Panc1 (cell line): ENCODE data around the gene ARHGAP32. TPM values are rescaled to one million over a fixed set of nuclear protein-coding genes. Genes with fewer than 3 reads are reported as not detected.

Experiments
- ATAC-seq: fragments of 200-7000 bp; cut with Tn5 transposase; 2 replicates; pipeline ENCODE4 v1.9.1; 2020; ENCODE audit warnings: mild to moderate bottlenecking, moderate library complexity
- BruUV-seq: library from RNA; stranded (reverse); fragments of 400-500 nt; replicated peaks from 2 replicates; lab custom pipeline; 2021; lab: Mats Ljungman, UMichigan
- CTCF ChIA-PET: fragments of 300-600 bp; sonication (Branson Sonifier 250); formaldehyde crosslinking; loops from one replicate; lab custom pipeline; 2022; ENCODE audit warnings: antibody characterized with exemption; lab: Charles Lee
- POLR2A ChIA-PET: fragments of 300-600 bp; sonication (Branson Sonifier 250); formaldehyde crosslinking; loops from one replicate; lab custom pipeline; 2022; ENCODE audit warnings: antibody characterized with exemption; lab: Charles Lee
- DNase-seq: peaks from one replicate; pipeline ENCODE4 v3.0.0-alpha.2; 2010; ENCODE audit warnings: low read depth, low spot score
- H3K27ac ChIP-seq: 2 replicates; pipeline ENCODE4 v1.5.1; 2011; ENCODE audit warnings: mild to moderate bottlenecking, low read length, inconsistent platforms
- H3K27me3 ChIP-seq: fragments of 200-500 bp; sonication (Bioruptor generic); 2 replicates; pipeline ENCODE4 v1.6.0; 2014; ENCODE audit warnings: low read length, inconsistent platforms; ENCODE audit not compliant: control insufficient read depth, insufficient read depth
- H3K36me3 ChIP-seq: fragments of 200-500 bp; sonication (Bioruptor generic); 2 replicates; pipeline ENCODE4 v1.5.1; 2014; ENCODE audit warnings: inconsistent platforms, mild to moderate bottlenecking, low read length, moderate library complexity; ENCODE audit not compliant: control insufficient read depth, insufficient read depth
- H3K4me1 ChIP-seq: 2 replicates; pipeline ENCODE4 v1.5.1; 2011; ENCODE audit warnings: inconsistent platforms, mild to moderate bottlenecking, low read length, moderate library complexity; ENCODE audit not compliant: control insufficient read depth, insufficient read depth
- H3K4me3 ChIP-seq, 2 experiments: 2 replicates each; pipeline ENCODE4 v1.5.1; 2011 to 2012; ENCODE audit warnings: low read depth in 2 of 2, low read length in 2 of 2, mild to moderate bottlenecking in 2 of 2, inconsistent platforms in 1 of 2, moderate library complexity in 1 of 2
- H3K9me3 ChIP-seq: fragments of 200-500 bp; sonication (Bioruptor generic); 2 replicates; pipeline ENCODE4 v1.5.1; 2014; ENCODE audit warnings: low read depth, mild to moderate bottlenecking, inconsistent platforms, low read length, moderate library complexity; ENCODE audit not compliant: control insufficient read depth, insufficient read depth
- POLR2AphosphoS5 ChIP-seq: IDR thresholded peaks from 2 replicates; pipeline ENCODE4 v1.6.1; 2012; ENCODE audit warnings: mild to moderate bottlenecking, low read depth, low read length, moderate library complexity
- SIN3A ChIP-seq: IDR thresholded peaks from 2 replicates; pipeline ENCODE4 v1.6.1; 2012; ENCODE audit warnings: low read depth, mild to moderate bottlenecking, low read length, moderate library complexity, borderline replicate concordance; ENCODE audit not compliant: insufficient read depth
- TCF7L2 ChIP-seq: IDR thresholded peaks from 2 replicates; pipeline ENCODE4 v1.6.1; 2011; ENCODE audit warnings: mild to moderate bottlenecking, low read depth, low read length, inconsistent platforms
- in situ Hi-C: cut with HindIII; loops from 2 replicates; pipeline ENCODE4 v1.10.0; 2016; ENCODE audit warnings: low sequenced_read_pairs, low pct_unique_long_range_greater_than_20kb
- intact Hi-C: fragments of 100-400 bp; cut with micrococcal nuclease; formaldehyde crosslinking; loops from one replicate; pipeline ENCODE4 v1.10.0; 2022; ENCODE audit not compliant: unreplicated experiment
- total RNA-seq: library from RNA; stranded (reverse); gene quantifications from one replicate; pipeline ENCODE4 v1.2.1, GENCODE V29; 2021; ENCODE audit not compliant: unreplicated experiment
- TF ChIP-seq, protein P1 (sequence below), 2 experiments: IDR thresholded peaks; 2 replicates each; pipeline ENCODE4 v1.6.1; 2011 to 2012; ENCODE audit warnings: low read depth in 2 of 2, control low read depth in 1 of 2, low read length in 1 of 2, mild to moderate bottlenecking in 1 of 2, moderate library complexity in 1 of 2; ENCODE audit not compliant: insufficient read depth in 1 of 2
- TF ChIP-seq, protein P2 (sequence below): fragments of 450-650 bp; IDR thresholded peaks from 2 replicates; pipeline ENCODE4 v1.5.1; 2017; ENCODE audit warnings: mild to moderate bottlenecking

ARHGAP32 gene
- total RNA-seq, 1 experiment from 2014 or later: 44.6 TPM

DNA sequence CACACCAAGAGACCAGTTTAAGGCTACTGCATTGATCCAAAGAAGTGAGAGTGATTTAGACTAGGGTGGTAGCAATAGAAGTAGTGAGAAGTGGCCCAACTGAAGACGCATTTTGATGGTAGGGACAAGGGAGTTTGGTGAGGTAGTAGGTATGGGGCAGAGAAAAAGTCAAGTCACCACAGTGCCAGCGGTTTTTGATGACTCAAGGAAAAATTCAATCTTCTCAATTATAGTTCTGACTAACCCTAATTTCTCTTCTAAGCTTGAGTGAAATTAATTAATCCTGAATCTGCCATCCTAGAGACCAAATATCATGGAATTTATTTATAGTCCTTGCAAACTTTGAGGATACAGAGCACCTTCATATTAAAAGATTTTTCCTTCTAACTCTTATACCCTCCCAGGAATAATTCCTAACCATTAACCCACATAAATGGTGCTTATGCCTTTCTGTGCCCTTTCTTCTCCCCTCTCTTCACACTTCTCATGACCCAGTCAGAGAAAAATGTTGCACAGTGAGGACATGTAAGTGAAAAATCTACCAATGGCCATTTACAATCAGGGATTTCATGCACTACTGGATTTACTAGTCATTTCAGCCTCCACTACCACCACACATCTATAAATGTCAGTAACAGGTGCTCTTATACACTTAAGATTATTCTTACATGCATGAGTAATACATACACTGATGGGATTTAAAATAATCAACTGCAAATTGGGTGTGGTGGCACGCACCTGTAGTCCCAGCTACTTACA lies 45.9 kb upstream of the ARHGAP32 start:
- Histone ChIP-seq H3K4me3 (no peak overlapping the region), H3K27me3 (no peaks in the 10 kb centered on the region), H3K4me1 (no peaks in the 10 kb centered on the region; the same call in 1 of the 2 replicates), H3K27ac (no peak overlapping the region), H3K36me3 (no peaks in the 10 kb centered on the region), H3K9me3 (no peaks in the 10 kb centered on the region)
- TF ChIP-seq SIN3A (no peak), TCF7L2 (no peak), POLR2AphosphoS5 (no peak)
- TF ChIP-seq, protein P1, sequence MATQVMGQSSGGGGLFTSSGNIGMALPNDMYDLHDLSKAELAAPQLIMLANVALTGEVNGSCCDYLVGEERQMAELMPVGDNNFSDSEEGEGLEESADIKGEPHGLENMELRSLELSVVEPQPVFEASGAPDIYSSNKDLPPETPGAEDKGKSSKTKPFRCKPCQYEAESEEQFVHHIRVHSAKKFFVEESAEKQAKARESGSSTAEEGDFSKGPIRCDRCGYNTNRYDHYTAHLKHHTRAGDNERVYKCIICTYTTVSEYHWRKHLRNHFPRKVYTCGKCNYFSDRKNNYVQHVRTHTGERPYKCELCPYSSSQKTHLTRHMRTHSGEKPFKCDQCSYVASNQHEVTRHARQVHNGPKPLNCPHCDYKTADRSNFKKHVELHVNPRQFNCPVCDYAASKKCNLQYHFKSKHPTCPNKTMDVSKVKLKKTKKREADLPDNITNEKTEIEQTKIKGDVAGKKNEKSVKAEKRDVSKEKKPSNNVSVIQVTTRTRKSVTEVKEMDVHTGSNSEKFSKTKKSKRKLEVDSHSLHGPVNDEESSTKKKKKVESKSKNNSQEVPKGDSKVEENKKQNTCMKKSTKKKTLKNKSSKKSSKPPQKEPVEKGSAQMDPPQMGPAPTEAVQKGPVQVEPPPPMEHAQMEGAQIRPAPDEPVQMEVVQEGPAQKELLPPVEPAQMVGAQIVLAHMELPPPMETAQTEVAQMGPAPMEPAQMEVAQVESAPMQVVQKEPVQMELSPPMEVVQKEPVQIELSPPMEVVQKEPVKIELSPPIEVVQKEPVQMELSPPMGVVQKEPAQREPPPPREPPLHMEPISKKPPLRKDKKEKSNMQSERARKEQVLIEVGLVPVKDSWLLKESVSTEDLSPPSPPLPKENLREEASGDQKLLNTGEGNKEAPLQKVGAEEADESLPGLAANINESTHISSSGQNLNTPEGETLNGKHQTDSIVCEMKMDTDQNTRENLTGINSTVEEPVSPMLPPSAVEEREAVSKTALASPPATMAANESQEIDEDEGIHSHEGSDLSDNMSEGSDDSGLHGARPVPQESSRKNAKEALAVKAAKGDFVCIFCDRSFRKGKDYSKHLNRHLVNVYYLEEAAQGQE (IDR thresholded peaks at IDR 0.05; ENCODE audit: insufficient read depth in 1 of 2, low read depth in 2 of 2, low read length in 1 of 2): no peak
- TF ChIP-seq, protein P2, sequence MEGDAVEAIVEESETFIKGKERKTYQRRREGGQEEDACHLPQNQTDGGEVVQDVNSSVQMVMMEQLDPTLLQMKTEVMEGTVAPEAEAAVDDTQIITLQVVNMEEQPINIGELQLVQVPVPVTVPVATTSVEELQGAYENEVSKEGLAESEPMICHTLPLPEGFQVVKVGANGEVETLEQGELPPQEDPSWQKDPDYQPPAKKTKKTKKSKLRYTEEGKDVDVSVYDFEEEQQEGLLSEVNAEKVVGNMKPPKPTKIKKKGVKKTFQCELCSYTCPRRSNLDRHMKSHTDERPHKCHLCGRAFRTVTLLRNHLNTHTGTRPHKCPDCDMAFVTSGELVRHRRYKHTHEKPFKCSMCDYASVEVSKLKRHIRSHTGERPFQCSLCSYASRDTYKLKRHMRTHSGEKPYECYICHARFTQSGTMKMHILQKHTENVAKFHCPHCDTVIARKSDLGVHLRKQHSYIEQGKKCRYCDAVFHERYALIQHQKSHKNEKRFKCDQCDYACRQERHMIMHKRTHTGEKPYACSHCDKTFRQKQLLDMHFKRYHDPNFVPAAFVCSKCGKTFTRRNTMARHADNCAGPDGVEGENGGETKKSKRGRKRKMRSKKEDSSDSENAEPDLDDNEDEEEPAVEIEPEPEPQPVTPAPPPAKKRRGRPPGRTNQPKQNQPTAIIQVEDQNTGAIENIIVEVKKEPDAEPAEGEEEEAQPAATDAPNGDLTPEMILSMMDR: no peak
- ChIA-PET POLR2A (no interaction called here), CTCF (no interaction called here)
- no peak for DNase-seq
- no TSS peak for BruUV-seq
- in situ Hi-C loops (no loop called here), intact Hi-C loops (no loop called here)
- ATAC-seq: no peak

DNA sequence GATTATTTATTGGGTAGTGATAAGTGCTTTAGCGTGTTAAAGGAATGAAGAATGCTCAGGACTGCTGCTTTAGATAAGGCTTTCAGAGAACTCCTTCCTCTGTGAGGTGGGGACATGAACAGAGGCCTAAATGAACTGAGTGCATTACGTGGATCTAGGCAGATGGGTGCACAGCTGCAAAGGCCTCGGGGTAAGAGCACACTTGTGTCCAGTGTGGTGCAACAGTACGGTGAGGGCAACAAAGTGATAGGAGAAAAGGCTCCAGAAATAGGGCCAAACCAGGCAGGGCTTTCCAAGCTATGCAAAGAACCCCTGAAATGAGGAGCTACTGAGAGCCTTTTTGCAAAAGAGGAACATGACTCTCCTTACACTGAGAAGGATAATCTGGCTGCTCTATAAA lies 45.3 kb upstream of the ARHGAP32 start:
- Histone ChIP-seq H3K27me3 (no peaks in the 10 kb centered on the region), H3K27ac (no peak overlapping the region), H3K36me3 (no peaks in the 10 kb centered on the region), H3K9me3 (no peaks in the 10 kb centered on the region), H3K4me3 (no peak overlapping the region), H3K4me1 (no peaks in the 10 kb centered on the region; the same call in 1 of the 2 replicates)
- CTCF ChIA-PET: no interaction called here
- POLR2A ChIA-PET: no interaction called here
- TF ChIP-seq, protein P2: no peak
- TF ChIP-seq POLR2AphosphoS5 (no peak), TCF7L2 (no peak), SIN3A (no peak)
- TF ChIP-seq, protein P1 (IDR thresholded peaks at IDR 0.05; ENCODE audit: insufficient read depth in 1 of 2, low read depth in 2 of 2, low read length in 1 of 2): no peak
- in situ Hi-C loops (no loop called here), intact Hi-C loops (no loop called here)
- DNase-seq (no peak), ATAC-seq (no peak)
- no TSS peak for BruUV-seq
